Stimulated activated CD4-positive, alpha-beta T cell treated with anti-CD3 and anti-CD28 coated beads, Interleukin-4, amount 100 ng/mL, for 24 hours (primary cell): ENCODE measurements around the gene UBR7.
"Not testable (repeated sequence)": the region's sequence is repeated elsewhere in the genome, so short reads cannot be mapped to it uniquely, and the experiment has no call there.

Experiments used
- DNase-seq: peaks from one replicate; pipeline ENCODE4 v3.0.0-alpha.2; 2020

UBR7 gene

DNA sequence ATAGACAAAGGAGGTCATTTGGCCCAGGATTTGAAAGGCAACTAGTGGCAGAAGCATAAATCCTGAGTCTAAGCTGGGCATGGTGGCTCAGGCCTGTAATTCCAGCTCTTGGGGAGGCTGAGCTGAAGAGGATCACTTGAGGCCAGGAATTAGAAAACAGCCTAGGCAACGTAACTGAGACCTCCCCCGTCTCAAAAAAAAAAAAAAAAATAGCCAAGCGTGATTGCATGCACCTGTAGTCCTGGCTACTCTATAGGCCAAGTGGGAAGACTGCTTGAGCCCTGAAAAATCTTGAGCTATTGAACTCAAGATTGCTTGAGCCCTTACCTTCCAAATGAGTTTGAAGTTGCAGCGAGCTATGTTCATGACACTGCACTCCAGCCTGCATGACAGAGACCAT is 8.0 kb upstream of the UBR7 start:
- DNase-seq, result no peak

DNA sequence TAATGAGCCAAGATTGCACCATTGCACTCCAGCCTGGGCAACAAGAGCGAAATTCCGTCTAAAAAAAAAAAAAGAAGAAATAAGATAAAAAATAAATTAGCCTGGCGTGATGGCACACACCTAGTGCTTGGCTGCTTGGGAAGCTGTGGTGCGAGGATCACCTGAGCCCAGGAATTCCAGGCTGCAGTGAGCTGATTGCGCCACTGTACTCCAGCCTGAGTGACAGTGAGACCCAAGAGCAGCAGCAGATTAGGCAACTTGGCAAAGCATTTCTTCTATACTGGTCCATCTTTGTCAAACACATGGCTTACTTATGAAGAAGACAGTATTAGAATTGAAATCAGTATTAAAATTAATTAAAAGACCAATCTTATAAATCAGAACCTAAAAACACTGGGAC is 6.5 kb upstream of the UBR7 start:
- no peak for DNase-seq

- DNase-seq, result no peak
Measured at GRCh38 chr14:93201155-93201704, 5.8 kb upstream of the UBR7 start.

DNA sequence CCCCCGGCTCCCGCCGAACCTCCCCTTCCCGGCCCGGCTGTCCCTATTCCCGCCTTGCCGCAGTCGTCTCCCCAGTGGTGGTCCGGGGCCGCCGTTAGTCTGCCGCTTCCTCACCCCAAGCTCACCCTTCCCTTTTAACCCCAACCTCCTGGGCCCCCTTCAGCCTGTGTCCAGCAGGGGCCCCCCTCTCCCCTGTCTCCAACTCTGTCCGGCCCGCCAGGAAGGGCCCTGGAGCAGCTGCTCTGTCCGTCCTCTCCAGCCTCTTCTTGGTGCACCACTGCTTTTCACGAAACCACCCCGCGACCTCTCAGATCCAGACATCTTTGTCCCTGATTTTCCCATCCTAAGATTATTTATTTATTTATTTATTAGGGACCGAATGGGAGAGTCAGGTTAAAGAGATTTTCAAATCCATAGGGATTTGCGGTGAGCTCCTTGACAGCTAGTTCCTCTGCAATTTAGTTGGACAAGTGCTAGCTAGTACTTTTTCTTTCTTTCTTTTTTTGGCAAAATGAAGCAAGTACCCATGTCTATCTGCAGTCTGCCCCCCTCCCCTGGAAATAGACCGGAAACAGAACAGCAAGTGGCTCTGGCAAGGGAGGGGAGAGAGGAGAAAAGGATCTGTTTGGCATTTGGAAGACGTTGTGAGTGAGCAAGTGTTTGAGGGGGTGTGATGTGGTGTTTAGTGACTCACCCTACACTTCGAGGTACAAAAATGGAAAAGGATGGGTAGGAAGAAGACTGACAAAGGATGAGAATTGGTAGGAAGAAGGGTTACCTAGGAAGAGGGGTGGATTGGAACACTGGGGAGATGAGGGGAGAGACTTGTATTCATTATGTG is 632 bp downstream of the UBR7 start:
- peak; percentile 30 for DNase-seq

- DNase-seq, result no peak
Measured at GRCh38 chr14:93212432-93212831, 5.4 kb downstream of the UBR7 start.

DNA sequence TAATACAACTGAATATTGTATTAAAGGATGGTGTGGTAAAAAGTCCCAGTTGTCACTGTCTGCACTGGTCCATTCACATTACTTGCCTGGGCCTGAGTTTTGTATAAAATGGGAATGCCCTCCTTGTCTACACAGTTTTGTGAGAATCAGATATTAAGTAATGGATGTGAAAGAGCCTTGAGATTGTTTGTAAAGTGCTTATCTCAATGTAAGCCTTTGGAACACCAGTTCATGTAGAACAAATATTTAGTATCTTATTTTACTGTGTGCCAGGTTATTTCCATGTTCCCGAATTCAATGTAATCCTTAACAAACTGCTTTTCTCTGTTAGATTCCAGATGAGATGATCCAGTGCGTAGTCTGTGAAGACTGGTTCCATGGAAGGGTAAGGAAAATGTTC is 7.5 kb downstream of the UBR7 start:
- DNase-seq, result no peak

DNA sequence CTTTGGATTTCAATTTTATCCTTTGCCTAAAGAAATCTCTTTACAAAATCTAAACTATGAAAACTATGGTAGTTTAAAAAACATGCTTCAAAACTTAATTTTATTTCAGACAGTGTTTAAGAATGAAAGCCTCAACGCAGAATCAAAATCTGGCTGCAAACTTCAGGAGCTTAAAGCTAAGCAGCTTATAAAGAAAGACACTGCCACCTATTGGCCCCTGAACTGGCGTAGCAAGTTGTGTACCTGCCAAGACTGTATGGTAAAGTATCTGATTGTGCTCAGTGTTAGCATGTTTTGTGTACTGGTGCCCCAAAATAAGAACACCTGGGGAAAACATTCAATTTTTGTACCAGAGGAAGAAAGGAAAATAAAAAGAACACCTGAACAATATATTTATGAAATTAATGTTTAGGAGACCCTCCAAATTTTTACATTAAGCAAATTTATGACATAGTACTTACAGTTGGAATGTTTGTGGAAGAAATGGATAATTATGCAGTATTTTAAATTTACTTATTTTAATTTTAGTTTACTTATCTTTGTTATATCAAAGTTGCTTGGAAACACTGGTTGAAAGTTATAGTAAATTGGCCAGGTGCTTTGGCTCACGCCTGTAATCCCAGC is 12.2 kb downstream of the UBR7 start:
- DNase-seq, result peak; percentile 43

- DNase-seq, result no peak
Measured at GRCh38 chr14:93220509-93220908, 13.5 kb downstream of the UBR7 start.

GRCh38 chr14:93223565-93223964 is 16.5 kb downstream of the UBR7 start:
- DNase-seq, result no peak

DNA sequence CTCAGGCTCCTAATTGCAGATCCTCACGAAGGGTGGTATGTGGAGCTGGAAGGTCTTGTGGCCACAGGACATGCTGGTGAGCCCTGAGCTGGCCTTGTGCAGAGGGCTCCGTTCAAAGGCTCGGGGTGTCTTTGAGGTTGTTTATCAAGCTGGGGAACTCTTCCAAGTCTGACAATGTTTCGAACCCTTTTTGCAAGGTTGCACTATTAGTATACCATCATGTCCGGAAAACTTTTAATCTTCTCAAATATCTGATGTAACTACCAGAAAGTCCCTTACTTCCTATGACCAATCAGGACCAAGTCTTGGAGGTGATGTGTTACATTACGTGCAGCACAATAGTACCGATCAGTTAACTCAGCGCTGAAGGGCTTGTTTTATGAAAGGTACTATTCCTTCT is 21.5 kb downstream of the UBR7 start:
- no peak for DNase-seq

- DNase-seq, result no peak
Measured at GRCh38 chr14:93230539-93230938, 23.5 kb downstream of the UBR7 start.

- DNase-seq, result no peak
Measured at GRCh38 chr14:93231129-93231979, 24.3 kb downstream of the UBR7 start.

DNA sequence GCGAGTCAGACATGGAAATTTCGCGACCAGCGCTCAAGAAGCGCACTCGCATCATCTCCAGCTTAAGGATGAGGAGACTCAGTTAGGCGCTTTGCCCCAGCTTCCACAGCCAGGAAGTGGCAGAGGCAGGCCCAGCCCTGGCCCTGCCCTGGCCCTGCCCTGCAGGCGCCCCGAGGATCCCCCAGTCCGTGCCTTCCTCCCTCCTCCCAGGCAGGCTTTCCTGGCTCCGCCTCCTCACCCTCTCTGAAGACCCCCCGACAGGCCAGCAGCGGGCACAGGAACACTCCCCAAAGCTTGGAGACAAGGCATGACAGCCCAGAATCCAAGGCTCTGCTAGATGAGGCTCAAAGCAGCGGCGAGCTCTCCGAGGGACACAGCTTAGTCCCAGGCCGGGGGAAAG is 25.1 kb downstream of the UBR7 start:
- no peak for DNase-seq

DNA sequence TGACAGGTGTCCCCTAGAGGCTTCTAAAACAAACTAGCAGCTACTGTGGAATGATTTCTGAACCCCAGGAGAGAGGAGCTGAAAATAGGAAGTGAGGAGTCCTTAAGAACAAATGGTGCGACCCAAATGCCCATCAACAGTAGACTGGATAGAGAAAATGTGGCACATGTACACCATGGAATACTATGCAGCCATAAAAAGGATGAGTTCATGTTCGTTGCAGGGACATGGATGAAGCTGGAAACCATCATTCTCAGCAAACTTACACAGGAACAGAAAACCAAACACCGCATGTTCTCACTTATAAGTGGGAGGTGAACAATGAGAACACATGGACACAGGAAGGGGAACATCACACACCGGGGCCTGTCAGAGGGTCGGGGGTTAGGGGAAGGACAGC is 26.0 kb downstream of the UBR7 start:
- DNase-seq, result not testable (repeated sequence)

GRCh38 chr14:93234798-93235197 is 27.7 kb downstream of the UBR7 start:
- no peak for DNase-seq

- no peak for DNase-seq
Measured at GRCh38 chr14:93239869-93240677, 33.0 kb downstream of the UBR7 start.

GRCh38 chr14:93240678-93241000 is 33.6 kb downstream of the UBR7 start:
- no peak for DNase-seq

DNA sequence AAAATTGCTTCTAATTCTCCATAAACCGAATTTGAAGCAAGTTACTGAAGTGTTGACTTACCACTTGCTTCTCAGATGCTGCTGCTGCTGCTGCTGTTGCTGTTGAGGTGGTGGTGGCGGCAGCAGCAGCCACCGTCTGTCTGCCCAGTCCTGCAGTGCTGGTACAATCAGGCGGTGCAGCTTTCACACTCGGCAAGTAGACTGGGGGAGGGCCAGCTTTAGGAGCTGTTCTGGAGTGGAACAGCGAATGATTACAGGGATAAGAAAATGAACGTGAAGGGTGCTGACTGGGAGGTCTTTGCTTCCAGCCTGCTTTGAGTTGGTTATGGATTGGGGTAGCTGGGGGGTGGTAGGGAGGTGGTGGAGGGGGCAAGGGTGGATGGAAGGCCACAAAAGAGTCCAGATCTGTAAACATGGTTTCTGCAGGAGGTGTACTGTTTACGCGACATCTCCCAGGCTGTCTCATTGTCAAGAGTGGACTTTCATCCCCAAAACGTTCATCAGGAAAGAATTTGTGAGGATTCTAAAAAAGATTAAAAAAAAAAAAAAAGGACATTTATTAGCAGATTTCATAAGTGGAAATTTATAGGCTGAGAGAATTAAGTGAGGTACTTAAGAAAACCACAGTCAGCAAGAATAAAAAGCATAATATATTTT is 38.8 kb downstream of the UBR7 start:
- no peak for DNase-seq

DNA sequence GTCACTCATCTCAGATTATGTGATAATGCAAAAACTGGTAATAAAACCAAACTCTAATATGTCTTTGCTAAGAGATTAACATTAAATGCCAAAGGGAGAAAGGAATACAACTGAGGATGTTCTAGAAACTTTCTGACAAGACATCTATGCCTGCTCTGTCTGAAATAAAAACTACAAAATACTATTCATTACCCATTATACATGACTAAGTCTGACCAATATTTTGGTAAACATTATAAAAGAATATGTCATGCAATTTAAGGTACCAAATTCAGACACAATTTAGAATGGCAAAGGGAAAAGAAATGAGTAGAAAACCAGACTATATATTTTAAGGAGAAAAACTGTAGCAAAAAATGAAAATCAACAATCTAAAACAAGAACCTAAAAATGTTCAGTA is 39.5 kb downstream of the UBR7 start:
- no peak for DNase-seq

DNA sequence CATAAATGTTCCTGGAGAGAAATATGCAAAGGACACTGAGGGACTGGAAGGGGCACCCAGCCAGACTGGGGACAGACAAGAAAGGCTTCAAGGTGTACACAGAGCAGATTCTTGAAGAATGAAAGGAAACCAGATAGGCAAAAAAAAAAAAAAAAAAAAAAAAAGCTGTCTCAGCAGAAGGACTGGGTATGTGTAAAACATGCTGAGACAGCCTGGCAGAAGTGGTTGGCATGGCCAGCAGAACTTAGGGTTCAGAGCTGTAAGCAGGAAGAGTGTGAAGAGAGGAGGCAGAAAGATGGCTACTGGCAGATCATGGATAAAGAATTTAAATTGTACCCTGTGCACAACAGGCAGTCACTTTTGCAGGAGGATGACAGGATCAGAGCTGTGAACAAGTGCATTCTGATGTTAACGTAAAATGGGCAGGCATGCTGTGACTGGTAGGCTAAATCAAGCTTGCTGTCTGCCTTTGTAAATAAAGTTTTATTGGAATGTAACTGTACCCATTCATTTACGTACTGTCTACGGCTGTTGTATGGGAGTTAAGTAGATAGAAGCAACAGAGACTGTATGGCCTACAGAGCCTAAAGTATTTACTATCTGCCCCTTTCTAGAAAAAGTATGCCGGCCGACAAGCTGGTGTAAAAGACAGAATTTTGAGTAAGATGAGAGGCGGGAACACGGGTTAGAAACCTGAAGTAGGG is 42.2 kb downstream of the UBR7 start:
- DNase-seq, result no peak

DNA sequence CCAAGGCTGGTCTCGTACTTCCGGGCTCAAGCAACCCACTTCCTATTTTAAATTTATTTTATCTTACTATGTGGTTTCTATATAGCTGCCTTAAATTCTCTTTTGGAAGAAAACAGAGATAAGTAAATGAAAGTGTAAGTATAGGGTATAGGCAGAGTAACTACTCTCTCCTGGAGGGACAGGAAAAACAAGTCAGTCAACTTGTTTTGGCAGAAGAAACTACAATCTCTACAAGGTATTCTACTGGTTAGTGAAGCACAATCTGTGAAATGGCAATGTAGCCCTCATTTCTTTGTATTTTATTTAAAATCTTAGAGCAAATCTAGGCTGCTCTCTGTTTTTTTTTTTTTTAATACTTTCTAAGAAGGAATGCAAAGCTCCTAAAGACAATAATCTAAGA is 55.4 kb downstream of the UBR7 start:
- DNase-seq, result no peak

DNA sequence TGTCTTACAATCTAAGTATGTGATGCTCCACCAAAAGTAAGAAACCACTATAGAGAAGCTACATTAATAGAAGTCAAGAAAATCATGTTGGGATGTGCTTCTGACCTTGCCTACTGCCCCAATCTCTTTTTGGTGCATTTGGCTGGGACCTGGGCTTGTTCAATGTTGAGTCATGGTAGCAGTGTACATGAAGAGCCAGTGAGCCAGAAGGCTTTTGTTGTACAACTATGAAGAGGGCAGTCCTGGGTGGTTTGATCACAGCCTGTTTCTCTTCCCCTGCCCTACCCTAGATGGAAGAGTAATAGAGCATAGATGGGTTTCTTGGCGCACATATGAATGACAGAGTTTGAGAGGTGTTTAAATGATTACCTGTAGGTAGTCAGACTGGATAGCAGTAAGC is 56.4 kb downstream of the UBR7 start:
- no peak for DNase-seq
